ENCODE measurements around the gene ILKAP.

DNA sequence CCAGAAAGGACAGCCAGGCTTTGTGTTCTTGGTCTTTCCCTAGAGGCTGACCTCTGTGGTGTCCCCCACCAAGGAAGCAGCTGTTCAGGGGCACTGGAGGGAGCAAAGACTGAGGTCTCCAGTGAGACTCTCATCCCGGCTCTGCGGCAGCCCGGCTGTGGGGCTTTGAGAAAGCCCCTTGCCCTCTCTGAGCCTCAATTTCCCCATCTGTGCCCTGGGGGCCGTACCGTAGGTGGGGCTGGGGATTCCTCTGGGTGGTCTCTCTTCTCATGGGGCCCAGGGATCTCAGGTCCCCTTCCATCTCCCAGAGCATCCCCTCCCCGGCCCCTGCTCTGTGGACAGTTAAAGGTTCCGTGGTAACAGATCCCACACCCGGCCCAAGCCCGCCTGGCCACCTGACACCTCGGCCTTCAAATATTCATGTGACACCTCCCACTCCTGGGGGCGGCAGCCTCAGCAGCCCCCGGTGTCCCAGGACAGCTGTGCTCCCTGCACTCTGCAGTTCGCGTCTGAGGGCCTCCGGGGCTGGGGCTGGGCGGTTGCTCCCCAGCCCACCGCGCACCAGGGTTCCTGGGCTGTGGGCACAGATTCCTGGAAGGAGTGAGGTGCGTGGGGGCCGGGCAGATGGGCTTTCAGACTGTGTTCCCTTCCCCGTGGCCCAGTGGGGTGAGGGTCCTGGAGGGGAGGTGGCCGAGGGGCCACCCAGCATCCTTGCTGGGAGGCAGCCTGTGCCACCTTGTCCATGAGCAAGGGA is 80.1 kb downstream of the ILKAP start:
- no peak for TF ChIP-seq POLR2A (IDR thresholded peaks at IDR 0.05)
- TF ChIP-seq, protein P1, sequence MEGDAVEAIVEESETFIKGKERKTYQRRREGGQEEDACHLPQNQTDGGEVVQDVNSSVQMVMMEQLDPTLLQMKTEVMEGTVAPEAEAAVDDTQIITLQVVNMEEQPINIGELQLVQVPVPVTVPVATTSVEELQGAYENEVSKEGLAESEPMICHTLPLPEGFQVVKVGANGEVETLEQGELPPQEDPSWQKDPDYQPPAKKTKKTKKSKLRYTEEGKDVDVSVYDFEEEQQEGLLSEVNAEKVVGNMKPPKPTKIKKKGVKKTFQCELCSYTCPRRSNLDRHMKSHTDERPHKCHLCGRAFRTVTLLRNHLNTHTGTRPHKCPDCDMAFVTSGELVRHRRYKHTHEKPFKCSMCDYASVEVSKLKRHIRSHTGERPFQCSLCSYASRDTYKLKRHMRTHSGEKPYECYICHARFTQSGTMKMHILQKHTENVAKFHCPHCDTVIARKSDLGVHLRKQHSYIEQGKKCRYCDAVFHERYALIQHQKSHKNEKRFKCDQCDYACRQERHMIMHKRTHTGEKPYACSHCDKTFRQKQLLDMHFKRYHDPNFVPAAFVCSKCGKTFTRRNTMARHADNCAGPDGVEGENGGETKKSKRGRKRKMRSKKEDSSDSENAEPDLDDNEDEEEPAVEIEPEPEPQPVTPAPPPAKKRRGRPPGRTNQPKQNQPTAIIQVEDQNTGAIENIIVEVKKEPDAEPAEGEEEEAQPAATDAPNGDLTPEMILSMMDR (IDR thresholded peaks at IDR 0.05): no peak
